ENCODE results near the gene FLNC.

DNA sequence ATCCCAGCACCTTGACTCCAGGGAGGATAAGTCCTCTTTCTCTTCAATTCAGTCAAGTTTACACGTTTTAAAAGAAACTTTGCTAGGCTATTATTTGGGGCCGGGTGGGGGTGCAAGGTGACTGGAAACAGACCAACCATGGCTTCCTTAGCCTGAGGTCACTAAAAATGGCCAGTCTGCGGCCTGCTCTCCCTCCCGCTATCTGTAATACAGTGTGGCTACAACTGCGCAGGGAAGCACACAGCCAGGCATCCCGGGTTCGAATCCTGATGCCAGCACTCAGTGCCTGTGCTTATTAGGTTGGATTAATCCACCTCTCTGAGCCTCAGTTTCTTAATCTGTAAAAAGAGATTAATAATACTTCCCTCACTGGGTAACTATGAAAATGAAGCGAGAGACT is 51.9 kb downstream of the FLNC start:
- TF ChIP-seq EZH2phosphoT487 (IDR thresholded peaks at IDR 0.05; ENCODE audit: insufficient read depth, low read depth), result no peak
- TF ChIP-seq EZH2 (IDR thresholded peaks at IDR 0.05; ENCODE audit: insufficient read depth, poor library complexity, severe bottlenecking), result no peak
